ENCODE measurements around the gene CERS1.
A peak's percentile ranks its signal among the peaks of the same experiment; 100 is the strongest.
"Not testable (repeated sequence)": the region's sequence is repeated elsewhere in the genome, so short reads cannot be mapped to it uniquely, and the experiment has no call there.

Gene CERS1

GRCh38 chr19:18919086-18919899, 23.3 kb upstream of the CERS1 start, which contains the start of the genes COPE and DDX49:
Gene COPE (minus strand): TSS chr19:18919387. CDS start chr19:18919348, 39 bp downstream.
Gene DDX49 (plus strand): TSS chr19:18919715. CDS start chr19:18919742, 27 bp downstream.
- peak; percentile 97 to 98 for DNase-seq

GRCh38 chr19:18917593-18917992, 21.6 kb upstream of the CERS1 start:
- not testable (repeated sequence) for DNase-seq

DNA sequence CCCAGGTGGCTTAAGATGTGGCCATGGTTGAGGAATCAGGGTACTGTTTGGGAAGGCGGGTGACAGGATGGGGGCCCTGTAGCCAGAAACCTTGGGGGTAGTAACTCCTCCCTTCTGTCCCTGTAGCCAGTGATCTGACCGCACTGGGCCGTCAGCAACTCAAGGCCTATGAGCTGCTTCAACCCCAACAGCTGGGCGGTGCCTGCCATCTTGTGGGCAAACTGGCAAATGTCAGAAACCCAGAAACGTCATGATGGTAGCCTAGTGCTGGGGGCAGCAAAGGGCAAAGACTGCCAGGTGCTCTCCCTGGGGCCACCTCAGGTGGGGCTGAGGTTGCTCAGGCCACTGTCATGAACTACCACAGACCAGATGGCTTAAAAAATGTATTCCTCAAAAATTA, 19.7 kb upstream of the CERS1 start:
- peak; percentile 53 to 57 for DNase-seq

- no peak for DNase-seq
Measured at GRCh38 chr19:18913466-18913865, 17.5 kb upstream of the CERS1 start.

GRCh38 chr19:18912933-18913332, 17.0 kb upstream of the CERS1 start:
- DNase-seq = no peak

GRCh38 chr19:18910801-18911436, 15.0 kb upstream of the CERS1 start:
- no peak for DNase-seq

- DNase-seq = no peak
Measured at GRCh38 chr19:18910010-18910409, 14.1 kb upstream of the CERS1 start.

DNA sequence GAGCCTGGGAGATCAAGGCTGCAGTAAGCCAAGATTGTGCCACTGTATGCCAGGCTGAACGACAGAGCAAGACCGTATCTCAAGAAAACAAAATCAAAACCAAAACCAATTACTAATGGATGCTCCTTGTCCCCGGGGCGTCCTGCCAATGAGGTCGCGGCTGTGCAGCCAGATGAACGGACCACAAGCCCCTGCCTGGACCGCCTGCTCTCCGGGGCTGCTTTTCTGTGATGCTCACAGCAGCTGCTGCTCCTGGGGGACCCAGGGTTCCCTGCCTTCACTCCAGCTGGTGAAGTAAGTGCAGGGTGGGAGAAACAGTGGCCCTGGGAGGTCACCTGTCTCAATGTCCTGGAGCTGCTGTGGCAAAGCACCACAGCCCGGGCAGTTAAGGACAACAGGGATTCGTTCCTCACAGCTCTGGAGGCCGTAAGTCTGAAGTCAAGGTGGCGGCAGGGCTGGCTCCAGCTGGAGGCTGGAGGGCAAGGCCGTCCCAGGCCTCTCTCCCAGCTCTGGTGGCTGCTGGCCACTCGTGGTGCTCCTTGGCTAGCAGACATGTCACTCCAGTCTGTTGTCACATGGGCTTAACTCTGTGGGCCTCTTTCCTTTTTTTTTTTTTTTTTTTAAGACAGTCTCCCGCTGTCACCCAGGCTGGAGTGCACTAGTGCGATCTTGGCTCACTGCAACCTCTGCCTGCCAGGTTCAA, 13.1 kb upstream of the CERS1 start:
- no peak for DNase-seq

DNA sequence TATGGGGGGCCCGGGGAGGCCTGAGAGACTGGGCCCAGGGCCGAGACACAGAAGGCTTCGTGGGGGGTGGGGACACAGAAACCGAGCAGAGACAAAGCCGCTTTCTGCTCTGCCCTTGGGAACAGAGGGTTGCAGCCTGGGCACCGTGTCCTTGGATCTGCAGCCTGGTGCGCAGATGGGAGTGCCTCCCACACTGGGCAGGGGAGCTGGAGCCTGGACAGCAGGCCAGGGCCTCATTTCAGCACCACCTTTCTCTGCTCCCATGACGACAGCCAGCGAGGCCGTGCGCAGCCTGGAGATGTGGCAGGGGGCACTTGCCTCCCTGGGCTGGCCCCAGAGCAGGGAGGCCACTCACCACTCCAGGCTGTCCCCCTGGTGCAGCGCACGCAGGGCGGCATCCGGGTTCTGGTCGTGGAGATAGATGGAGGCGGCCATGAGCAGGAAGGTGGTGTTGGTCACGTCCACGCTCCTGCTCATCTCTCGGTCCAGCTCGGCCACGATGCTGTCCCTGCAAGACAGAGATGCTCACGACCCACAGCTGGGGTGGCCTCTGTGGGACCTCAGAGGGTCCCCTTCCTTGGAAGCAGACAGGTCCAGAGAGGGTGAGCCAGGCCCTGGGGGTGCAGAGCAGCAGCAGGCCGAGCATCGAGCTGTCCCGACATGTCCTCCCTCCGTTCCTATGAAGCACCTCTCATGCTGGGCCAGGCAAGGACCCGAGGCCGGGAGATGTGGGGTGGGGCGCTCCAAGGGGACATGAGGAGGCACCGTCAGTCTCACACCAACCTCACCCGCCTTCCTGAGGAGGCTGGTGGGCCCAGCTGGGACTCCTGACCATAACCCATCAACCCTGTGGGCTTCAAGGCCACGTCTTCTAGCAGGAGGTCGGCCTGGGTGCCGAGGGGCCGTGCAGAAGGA, 10.9 kb upstream of the CERS1 start:
- DNase-seq = no peak

DNA sequence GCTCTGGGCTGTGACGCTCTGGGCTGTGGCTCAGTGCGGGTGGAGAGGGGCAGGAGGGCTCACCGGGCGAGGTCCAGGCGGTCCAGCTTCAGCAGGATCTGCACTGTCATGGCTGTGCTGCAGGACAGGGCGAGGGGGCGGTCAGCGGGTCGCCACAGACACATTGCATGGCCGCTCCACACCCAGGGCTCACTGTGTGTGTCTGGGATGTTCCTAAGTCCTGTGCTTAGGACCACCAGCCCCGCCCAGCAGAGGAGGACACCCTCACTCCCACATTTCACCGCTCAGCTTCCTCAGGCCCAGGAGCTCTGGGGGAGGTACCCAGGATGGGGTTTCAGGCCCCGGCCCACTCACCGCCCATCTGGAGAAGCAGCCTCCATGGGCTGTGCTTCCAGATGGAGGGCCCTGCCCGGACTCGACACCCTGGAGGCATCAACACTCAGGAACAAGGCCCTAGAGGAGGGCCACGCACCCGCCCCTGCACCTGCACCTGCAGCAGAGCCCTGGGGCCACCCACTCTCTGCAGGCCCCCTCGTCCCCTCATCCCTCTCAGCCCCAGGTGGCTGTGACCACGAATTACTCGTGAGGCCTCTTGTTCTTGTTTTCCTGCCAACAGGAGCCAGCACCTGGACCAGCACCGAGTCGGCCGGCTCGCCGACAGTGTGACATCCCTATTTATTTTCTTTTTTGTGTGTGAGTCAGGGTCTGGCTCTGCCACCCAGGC, 9.7 kb upstream of the CERS1 start:
- no peak for DNase-seq

- no peak for DNase-seq
Measured at GRCh38 chr19:18905058-18905456, 9.1 kb upstream of the CERS1 start.

DNA sequence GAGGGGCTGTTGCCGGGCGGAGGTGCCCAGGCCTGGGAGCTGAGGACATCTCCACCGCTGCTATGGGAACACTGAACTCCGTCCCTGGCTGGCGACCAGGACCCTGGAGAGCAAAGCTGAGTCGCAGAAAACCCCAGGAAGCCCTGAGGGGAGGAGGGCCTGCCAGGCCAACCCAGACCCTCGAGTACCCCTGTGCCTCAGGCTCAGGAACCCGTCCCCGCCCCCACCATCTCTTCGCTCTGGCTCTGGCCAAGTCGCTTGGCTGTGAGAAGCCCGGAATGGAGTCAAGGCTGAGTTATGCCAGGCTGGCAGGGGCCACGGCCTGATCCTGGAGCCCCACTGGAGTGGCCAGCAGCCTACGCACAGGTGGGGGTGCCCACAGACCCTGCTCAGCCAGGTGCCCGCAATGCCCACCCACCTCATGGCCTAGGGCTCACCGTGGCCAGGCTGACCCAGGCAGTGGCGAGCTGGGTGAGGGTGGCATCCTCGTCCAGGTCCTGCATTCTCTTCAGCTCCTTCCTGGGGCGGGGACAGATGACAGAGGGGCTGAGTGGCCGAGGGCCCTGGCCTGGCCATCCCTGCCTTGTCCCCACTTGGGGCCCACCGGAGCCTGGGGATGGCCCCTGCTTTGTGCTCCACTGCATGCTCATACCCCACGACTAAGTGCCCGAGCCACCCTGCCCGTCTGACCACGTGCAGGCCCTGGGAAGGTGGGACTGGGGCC, 8.5 kb upstream of the CERS1 start:
- DNase-seq = no peak

DNA sequence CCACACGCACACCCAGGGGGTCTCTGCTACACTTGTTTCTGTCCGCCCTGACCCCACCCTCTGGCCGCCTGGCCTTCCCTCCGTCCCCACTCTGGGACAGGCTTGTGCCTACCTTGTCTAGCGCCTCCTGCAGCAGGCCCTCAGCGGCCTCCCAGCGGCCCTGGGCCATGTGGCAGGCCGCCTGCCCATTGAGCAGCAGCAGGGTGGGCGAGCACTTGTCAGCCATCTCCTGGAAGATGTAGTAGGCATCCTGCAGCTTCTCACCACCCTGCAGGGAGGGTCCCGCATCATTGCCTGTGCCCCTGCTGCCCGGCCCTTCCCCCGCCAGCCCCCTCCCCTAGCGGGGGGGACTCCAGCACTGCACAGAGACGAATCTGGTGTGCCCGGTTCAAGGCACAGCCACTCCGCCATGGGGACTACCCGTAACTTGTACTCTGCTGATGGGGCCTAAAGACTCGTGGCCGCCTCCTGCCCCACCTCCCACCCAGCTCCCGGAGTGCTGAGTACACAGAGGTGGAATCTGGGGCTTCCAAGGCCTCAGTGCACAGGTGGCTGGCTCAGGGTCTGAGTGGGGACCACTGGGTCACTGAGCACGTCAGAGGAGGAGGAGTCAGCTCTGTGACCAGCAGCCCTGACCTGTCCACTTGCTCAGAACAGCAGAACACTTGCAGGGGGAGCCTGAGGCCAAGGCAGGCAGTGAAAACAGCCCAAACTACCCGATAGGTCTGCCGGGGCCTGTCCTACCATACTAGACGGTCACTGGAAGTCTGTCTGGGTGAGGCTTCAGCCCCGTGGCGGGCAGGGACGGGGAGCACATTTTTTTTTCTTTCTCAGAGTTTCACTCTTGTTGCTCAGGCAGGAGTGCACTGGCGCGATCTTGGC, 7.4 kb upstream of the CERS1 start:
- DNase-seq = no peak

- not testable (repeated sequence) for DNase-seq
Measured at GRCh38 chr19:18902519-18902918, 6.6 kb upstream of the CERS1 start.

DNA sequence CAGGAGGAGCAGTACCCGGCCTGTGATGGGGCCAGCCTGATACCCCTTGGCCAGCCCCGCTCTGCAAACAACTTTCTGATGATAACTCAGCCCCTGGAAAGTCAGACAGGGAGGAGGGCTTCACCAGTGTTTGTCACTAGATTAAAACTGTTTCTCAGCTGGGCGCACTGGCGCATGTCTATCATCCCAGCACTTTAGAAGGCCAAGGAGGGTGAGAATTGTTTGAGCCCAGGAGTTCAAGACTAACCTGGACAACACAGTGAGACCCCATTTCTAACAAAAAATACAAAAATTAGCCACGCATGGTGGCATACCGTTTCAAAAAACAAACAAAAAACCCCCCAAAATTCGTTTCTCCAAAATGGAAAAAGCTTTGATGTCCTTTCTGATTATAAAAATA, 5.5 kb upstream of the CERS1 start:
- DNase-seq = no peak

- no peak for DNase-seq
Measured at GRCh38 chr19:18900700-18901481, 4.9 kb upstream of the CERS1 start.

DNA sequence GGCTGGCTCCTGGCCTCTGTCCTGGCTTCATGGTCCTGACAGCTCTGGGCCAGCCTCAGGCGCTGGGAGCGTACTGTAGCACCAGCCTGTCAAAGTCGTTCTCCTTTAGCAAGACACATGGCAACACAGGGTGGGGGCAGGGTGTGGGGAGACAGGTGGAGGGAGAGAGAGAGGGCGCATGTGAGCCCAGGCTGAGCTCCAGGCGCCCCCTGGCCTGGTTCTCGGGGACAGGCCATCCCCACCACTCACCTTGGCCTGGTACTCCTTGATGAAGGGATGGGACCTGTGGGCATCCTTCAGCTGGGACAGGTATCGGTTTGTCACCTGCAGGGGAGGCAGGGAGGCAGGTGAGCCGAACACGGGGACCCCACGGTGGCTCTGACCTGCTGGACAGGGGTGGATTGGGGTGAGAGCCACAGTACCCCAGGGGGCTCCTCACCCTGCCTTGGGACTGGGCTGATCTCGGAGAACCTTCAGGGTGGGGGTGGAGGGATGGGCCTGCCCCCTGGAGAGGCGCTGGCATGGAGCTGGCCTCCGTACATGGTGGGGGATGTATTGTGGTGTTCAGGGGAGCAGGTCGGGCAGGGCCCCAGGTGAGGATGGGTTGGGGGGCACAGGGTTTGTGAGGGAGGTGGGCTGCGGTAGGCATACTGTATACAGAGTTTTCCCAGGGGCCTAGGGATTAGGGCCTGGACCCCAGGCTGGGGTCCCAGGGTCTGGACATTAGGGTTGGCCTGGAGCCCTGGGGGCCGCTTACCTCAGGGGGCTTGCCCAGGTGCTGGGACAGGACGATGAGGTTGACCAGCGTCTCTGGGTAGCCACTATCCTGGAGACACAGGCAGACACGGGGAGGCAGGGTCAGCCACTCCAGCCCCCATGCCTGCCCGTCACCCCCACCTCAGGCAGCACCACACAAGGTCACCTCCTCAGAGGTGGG, 3.9 kb upstream of the CERS1 start:
- no peak for DNase-seq
